HepG2 (cell line): ENCODE measurements around the gene EIF4ENIF1. TPM values are rescaled to one million over a fixed set of nuclear protein-coding genes. Genes with fewer than 3 reads are reported as not detected.

Experiments
- DPF2 ChIP-seq: sonication (generic); formaldehyde crosslinking; IDR thresholded peaks from 2 replicates; pipeline ENCODE4 v1.4.0; 2020; ENCODE audit warnings: mild to moderate bottlenecking, low read depth, missing genetic modification reagents, borderline replicate concordance
- EZH2 ChIP-seq: conservative IDR thresholded peaks from 2 replicates; pipeline ENCODE4 v1.6.1; 2012; ENCODE audit warnings: mild to moderate bottlenecking, low read depth, low read length, moderate library complexity
- FOXK2 ChIP-seq: fragments of 450-650 bp; IDR thresholded peaks from 2 replicates; pipeline ENCODE4 v1.6.1; 2016
- HMG20A ChIP-seq: IDR thresholded peaks from 2 replicates; pipeline ENCODE4 v1.6.1; 2016; ENCODE audit warnings: borderline replicate concordance
- MEIS1 ChIP-seq: sonication (generic); formaldehyde crosslinking; IDR thresholded peaks from 2 replicates; pipeline ENCODE4 v1.9.0; 2021; ENCODE audit warnings: mild to moderate bottlenecking, missing genetic modification reagents, moderate library complexity, borderline replicate concordance
- RBM39 ChIP-seq: fragments of 200-400 bp; formaldehyde crosslinking; IDR thresholded peaks from one replicate; pipeline ENCODE4 v1.6.1; 2018; ENCODE audit warnings: antibody characterized with exemption, mild to moderate bottlenecking, low read depth, low read length; ENCODE audit not compliant: poor library complexity, severe bottlenecking
- STAG1 ChIP-seq: sonication (generic); formaldehyde crosslinking; IDR thresholded peaks from 2 replicates; pipeline ENCODE4 v1.4.0; 2020; ENCODE audit warnings: missing genetic modification reagents
- SUZ12 ChIP-seq: fragments of 150-350 bp; IDR thresholded peaks from 2 replicates; pipeline ENCODE4 v1.6.1; 2014; ENCODE audit warnings: low read depth, low read length
- ZFP36L1 ChIP-seq: sonication (generic); formaldehyde crosslinking; IDR thresholded peaks from 2 replicates; pipeline ENCODE4 v1.8.0; 2022; ENCODE audit warnings: mild to moderate bottlenecking, missing genetic modification reagents, moderate library complexity
- ZMAT3 ChIP-seq: sonication (generic); formaldehyde crosslinking; conservative IDR thresholded peaks from 2 replicates; pipeline ENCODE4 v1.7.0; 2021; ENCODE audit warnings: missing genetic modification reagents
- ZNF263 ChIP-seq: sonication (generic); formaldehyde crosslinking; IDR thresholded peaks from 2 replicates; pipeline ENCODE4 v1.4.0; 2020; ENCODE audit warnings: missing genetic modification reagents
- ZNF550 ChIP-seq: sonication (generic); formaldehyde crosslinking; IDR thresholded peaks from 2 replicates; pipeline ENCODE4 v1.4.0; 2020; ENCODE audit warnings: mild to moderate bottlenecking, missing genetic modification reagents, borderline replicate concordance
- ZNF703 ChIP-seq: sonication (generic); formaldehyde crosslinking; IDR thresholded peaks from 2 replicates; pipeline ENCODE4 v1.5.1; 2020; ENCODE audit warnings: missing genetic modification reagents, mild to moderate bottlenecking, moderate library complexity, borderline replicate concordance
- ZNF713 ChIP-seq: sonication (generic); formaldehyde crosslinking; IDR thresholded peaks from 2 replicates; pipeline ENCODE4 v1.4.0; 2020; ENCODE audit warnings: mild to moderate bottlenecking, missing genetic modification reagents
- polyA plus RNA-seq, 8 experiments: library from polyadenylated mRNA; depleted of rRNA in 3 of 8; stranded (reverse) in 7 of 8; unstranded in 1 of 8; fragments of >200 nt; fragmentation: Illumina TruSeq in 4 of 8; extraction: Trizol in 4 of 8; gene quantifications; 2 replicates each; pipeline versions ENCODE4 v1.2.1 to v1.2.3, GENCODE V29; 2011 to 2016; ENCODE audit warnings: low read depth in 4 of 8, missing spikeins in 1 of 8, mixed read lengths in 1 of 8; ENCODE audit not compliant: insufficient read depth in 1 of 8
- total RNA-seq, 5 experiments: library from RNA; depleted of rRNA; stranded (reverse); fragments of >200 nt; fragmentation: Illumina TruSeq; extraction: Trizol; gene quantifications; 2 replicates each; pipeline ENCODE4 v1.2.3, GENCODE V29; 2016; ENCODE audit warnings: low read depth in 1 of 5
- TF ChIP-seq, protein P1 (sequence below): sonication (generic); formaldehyde crosslinking; IDR thresholded peaks from 2 replicates; pipeline ENCODE4 v1.5.1; 2020; ENCODE audit warnings: mild to moderate bottlenecking, missing genetic modification reagents, borderline replicate concordance
- TF ChIP-seq, protein P2 (sequence below): sonication (generic); formaldehyde crosslinking; IDR thresholded peaks from 2 replicates; pipeline ENCODE4 v1.4.0; 2020; ENCODE audit warnings: missing genetic modification reagents
- TF ChIP-seq, protein P3 (sequence below): sonication (generic); formaldehyde crosslinking; IDR thresholded peaks from 2 replicates; pipeline ENCODE4 v1.4.0; 2020; ENCODE audit warnings: mild to moderate bottlenecking, missing genetic modification reagents
- TF ChIP-seq, protein P4 (sequence below): sonication (generic); formaldehyde crosslinking; IDR thresholded peaks from 2 replicates; pipeline ENCODE4 v1.4.0; 2020; ENCODE audit warnings: missing genetic modification reagents, borderline replicate concordance
- TF ChIP-seq, protein P5 (sequence below): sonication (generic); formaldehyde crosslinking; IDR thresholded peaks from 2 replicates; pipeline ENCODE4 v1.9.0; 2021; ENCODE audit warnings: missing genetic modification reagents, borderline replicate concordance
- TF ChIP-seq, protein P6 (sequence below): sonication (generic); formaldehyde crosslinking; IDR thresholded peaks from 2 replicates; pipeline ENCODE4 v1.4.0; 2020; ENCODE audit warnings: missing genetic modification reagents

The EIF4ENIF1 gene
- total and polyA plus RNA-seq, 2 of the 13 experiments (the other 11 are each of a cell fraction or from before 2014, with no cell fraction given) = 11.9 to 12.3 TPM

DNA sequence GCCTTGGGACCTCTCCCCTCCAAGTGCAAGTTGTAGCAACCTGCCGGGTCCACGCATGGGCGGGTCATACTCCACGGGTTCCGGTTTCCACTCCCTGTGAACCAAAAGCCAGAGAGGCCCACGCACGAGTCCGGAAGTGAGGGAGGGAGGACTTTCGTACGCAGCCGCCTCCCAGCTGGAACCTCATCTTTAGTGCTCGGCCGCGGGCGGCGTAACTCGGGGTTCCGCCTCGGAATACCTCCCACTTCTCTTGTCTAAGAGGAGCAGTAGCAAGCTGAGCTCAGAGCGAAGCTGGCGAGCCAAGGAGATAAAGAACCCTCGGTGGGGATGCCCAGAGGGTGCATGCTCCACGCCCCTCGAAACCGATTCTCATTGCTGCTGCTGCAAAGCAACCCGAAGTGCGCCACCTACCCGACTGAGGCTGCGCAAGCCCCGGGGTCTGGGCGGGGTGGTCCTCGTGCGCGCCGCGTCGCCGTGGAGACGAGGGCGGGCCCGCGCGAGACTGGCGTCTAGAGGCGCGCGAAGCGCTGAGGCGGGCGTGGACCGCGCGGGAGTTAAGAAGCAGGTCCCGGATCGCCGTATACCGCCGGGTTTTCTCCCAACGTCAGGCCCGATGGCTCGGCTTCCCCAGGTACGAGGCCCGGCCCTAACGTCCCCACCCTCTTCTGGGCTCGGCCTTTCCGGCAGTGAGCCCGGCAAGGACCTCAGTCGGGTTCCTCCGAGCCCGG lies 6.5 kb upstream of the EIF4ENIF1 start, which contains the start of gene SFI1 (continued):
- TF ChIP-seq, protein P1, sequence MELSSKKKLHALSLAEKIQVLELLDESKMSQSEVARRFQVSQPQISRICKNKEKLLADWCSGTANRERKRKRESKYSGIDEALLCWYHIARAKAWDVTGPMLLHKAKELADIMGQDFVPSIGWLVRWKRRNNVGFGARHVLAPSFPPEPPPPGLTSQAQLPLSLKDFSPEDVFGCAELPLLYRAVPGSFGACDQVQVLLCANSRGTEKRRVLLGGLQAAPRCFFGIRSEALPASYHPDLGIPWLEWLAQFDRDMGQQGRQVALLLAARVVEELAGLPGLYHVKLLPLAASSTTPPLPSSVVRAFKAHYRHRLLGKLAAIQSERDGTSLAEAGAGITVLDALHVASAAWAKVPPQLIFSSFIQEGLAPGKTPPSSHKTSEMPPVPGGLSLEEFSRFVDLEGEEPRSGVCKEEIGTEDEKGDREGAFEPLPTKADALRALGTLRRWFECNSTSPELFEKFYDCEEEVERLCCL (CRISPR knock-in tag) = no peak
- no peak; the same call in 1 of the 2 replicates for TF ChIP-seq STAG1 (CRISPR knock-in tag)
- TF ChIP-seq, protein P2, sequence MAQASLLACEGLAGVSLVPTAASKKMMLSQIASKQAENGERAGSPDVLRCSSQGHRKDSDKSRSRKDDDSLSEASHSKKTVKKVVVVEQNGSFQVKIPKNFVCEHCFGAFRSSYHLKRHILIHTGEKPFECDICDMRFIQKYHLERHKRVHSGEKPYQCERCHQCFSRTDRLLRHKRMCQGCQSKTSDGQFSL = no peak
- no peak for TF ChIP-seq ZNF713 (CRISPR knock-in tag)
- peak; percentile 27 for TF ChIP-seq RBM39
- no peak for TF ChIP-seq FOXK2
- TF ChIP-seq, protein P3, sequence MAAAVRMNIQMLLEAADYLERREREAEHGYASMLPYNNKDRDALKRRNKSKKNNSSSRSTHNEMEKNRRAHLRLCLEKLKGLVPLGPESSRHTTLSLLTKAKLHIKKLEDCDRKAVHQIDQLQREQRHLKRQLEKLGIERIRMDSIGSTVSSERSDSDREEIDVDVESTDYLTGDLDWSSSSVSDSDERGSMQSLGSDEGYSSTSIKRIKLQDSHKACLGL = peak; percentile 96
- TF ChIP-seq ZFP36L1 (CRISPR knock-in tag) = no peak
- TF ChIP-seq MEIS1 (CRISPR knock-in tag) = no peak
- TF ChIP-seq ZNF550 (CRISPR knock-in tag) = no peak; the same call in 1 of the 2 replicates
- no peak for TF ChIP-seq HMG20A (CRISPR knock-in tag)
- TF ChIP-seq, protein P4, sequence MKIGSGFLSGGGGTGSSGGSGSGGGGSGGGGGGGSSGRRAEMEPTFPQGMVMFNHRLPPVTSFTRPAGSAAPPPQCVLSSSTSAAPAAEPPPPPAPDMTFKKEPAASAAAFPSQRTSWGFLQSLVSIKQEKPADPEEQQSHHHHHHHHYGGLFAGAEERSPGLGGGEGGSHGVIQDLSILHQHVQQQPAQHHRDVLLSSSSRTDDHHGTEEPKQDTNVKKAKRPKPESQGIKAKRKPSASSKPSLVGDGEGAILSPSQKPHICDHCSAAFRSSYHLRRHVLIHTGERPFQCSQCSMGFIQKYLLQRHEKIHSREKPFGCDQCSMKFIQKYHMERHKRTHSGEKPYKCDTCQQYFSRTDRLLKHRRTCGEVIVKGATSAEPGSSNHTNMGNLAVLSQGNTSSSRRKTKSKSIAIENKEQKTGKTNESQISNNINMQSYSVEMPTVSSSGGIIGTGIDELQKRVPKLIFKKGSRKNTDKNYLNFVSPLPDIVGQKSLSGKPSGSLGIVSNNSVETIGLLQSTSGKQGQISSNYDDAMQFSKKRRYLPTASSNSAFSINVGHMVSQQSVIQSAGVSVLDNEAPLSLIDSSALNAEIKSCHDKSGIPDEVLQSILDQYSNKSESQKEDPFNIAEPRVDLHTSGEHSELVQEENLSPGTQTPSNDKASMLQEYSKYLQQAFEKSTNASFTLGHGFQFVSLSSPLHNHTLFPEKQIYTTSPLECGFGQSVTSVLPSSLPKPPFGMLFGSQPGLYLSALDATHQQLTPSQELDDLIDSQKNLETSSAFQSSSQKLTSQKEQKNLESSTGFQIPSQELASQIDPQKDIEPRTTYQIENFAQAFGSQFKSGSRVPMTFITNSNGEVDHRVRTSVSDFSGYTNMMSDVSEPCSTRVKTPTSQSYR = no peak
- no peak for TF ChIP-seq DPF2 (CRISPR knock-in tag)
- no peak; the same call in 1 of the 2 replicates for TF ChIP-seq ZNF703 (CRISPR knock-in tag)
- TF ChIP-seq, protein P5, sequence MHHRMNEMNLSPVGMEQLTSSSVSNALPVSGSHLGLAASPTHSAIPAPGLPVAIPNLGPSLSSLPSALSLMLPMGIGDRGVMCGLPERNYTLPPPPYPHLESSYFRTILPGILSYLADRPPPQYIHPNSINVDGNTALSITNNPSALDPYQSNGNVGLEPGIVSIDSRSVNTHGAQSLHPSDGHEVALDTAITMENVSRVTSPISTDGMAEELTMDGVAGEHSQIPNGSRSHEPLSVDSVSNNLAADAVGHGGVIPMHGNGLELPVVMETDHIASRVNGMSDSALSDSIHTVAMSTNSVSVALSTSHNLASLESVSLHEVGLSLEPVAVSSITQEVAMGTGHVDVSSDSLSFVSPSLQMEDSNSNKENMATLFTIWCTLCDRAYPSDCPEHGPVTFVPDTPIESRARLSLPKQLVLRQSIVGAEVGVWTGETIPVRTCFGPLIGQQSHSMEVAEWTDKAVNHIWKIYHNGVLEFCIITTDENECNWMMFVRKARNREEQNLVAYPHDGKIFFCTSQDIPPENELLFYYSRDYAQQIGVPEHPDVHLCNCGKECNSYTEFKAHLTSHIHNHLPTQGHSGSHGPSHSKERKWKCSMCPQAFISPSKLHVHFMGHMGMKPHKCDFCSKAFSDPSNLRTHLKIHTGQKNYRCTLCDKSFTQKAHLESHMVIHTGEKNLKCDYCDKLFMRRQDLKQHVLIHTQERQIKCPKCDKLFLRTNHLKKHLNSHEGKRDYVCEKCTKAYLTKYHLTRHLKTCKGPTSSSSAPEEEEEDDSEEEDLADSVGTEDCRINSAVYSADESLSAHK = no peak
- no peak for TF ChIP-seq SUZ12
- peak; percentile 85 for TF ChIP-seq ZNF263 (CRISPR knock-in tag)
- no peak for TF ChIP-seq EZH2
- TF ChIP-seq ZMAT3 (CRISPR knock-in tag) = 0 out of 2 replicates have a peak, but pooled peaks have one; percentile 65
- TF ChIP-seq, protein P6, sequence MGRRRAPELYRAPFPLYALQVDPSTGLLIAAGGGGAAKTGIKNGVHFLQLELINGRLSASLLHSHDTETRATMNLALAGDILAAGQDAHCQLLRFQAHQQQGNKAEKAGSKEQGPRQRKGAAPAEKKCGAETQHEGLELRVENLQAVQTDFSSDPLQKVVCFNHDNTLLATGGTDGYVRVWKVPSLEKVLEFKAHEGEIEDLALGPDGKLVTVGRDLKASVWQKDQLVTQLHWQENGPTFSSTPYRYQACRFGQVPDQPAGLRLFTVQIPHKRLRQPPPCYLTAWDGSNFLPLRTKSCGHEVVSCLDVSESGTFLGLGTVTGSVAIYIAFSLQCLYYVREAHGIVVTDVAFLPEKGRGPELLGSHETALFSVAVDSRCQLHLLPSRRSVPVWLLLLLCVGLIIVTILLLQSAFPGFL = no peak
